Hematopoietic multipotent progenitor cell treated with erythropoietin and hydrocortisone succinate and interleukin-3 and kit ligand, for 15 days (in vitro differentiated cells): ENCODE measurements around the gene STT3A.
"Not testable (repeated sequence)": the region's sequence is repeated elsewhere in the genome, so short reads cannot be mapped to it uniquely, and the experiment has no call there.

Source experiments
- DNase-seq: peaks from one replicate; pipeline ENCODE4 v3.0.0-alpha.2; 2015; ENCODE audit warnings: low spot score

The STT3A gene

GRCh38 chr11:125592305-125593113 lies at the start of gene STT3A:
TSS of gene STT3A (plus strand) at chr11:125592852. CDS start at chr11:125595916, 3,064 bp downstream.
- peak; percentile 100 for DNase-seq

DNA sequence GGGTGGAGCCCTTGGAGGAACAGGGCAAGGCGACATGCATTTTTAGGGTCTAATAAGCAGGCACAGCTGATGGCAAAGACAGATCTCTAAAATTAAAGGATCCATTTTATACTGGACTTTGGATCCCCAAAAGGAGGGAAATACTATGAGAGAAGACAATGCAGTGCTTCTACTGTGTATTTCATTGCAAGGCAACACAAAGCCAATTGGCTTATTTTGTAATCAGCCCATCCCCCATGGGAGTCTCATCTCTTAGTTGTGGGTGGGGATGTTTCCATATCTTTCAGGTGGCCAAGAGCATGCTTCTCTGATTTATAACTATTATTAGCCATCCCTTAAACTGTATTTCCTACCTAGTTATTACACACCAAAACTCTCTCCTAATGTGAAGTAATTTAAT lies 41.9 kb upstream of the STT3A start:
- DNase-seq: no peak

DNA sequence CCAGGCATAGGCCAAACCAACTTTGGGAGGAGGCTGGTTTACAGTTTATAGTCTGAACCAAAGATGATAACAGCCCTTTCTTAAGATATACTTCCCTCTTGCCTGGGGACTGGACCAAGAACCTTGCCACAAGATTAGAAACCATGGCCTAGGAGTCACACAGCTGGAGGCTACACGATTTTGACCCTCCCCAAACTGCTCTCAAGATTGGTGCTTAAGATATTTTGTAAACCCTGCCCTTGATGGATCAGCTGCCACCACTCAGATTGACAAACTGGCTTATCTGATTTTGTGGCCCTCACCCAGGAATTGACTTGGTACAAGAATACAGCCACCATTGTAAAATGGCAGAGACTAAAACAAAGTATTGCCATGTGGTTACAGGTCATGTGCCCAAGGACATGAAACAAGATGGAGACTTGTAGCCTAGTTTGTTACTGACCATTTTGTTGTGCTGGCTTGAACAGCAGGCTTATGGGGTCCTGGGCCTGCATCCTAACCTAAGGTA lies 40.8 kb upstream of the STT3A start:
- DNase-seq: no peak

- no peak for DNase-seq
Measured at GRCh38 chr11:125552927-125553326, 39.7 kb upstream of the STT3A start.

- DNase-seq: no peak
Measured at GRCh38 chr11:125553357-125553756, 39.3 kb upstream of the STT3A start.

DNA sequence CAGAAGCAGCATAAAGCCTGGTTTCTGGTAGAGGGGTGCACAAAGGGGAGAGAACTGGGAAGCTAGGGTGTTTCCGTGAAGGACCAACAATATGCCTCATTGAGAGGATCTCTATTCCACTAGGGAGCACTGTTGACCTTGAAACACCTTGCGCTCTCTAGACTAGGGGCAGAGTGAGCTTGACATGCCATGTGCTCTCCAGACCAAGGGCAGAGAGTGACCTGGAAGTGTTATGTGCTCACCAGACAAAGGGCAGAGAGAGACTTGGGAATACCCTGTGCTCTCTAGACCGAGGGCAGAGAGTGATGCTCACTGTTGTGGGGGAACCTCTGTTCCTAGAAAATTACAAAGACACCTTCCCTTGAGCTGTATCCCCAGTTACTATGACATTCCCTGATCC lies 38.6 kb upstream of the STT3A start:
- no peak for DNase-seq

- DNase-seq: no peak
Measured at GRCh38 chr11:125559888-125560287, 32.8 kb upstream of the STT3A start.

DNA sequence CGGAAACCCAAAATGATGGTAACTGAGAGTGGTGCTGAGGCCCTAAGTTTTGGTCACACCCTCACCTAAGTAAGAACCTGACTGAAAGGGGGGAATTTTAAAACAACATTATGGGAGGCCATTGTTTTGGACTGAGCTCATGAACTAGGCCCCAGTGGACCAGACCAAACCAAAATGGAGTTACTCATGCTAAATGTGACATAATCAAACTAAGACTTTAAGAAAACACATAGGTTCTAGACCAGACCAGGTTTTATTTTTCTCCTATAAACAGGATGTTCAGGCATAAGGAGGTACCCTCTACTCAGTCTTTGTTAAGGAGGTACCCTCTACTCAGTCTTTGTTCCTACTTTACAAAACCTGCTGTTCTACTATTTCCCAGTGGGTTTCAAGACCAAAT lies 30.7 kb upstream of the STT3A start:
- DNase-seq: no peak

DNA sequence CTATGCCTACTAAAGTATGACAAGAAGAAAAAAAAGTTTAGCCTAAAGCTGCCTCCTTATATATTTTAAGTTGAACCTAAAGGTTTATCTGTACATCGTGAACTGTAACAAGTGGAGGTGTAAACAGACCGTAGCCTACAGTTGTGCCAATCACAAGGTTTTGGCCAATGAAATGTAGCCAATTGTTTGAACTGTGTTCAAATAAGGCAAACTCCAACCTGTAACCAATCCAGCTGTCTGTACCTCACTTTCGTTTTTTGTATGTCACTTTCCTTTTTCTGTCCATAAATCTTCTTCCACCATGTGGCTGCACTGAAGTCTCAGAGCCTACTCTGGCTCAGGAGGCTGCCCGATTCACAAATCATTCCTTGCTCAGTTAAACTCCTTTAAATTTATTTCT lies 30.2 kb upstream of the STT3A start:
- no peak for DNase-seq

DNA sequence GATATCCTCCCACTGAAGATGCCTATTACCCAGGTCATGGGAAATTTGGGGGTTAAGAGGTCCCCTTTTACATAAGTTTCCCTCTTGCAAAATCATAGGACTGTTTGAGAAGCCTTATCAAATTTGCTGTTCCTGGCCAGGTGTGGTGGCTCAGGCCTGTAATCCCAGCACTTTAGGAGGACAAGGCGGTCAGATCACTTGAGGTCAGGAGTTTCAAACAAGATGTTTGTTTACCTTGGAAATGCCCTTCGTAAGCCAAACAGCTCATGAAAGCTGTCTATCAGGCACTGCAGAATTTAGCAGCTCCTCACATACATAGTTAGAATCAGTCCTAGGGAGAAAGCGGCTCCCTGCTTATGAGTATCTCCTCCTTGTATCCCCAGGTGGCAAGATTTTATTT lies 28.3 kb upstream of the STT3A start:
- DNase-seq: no peak

DNA sequence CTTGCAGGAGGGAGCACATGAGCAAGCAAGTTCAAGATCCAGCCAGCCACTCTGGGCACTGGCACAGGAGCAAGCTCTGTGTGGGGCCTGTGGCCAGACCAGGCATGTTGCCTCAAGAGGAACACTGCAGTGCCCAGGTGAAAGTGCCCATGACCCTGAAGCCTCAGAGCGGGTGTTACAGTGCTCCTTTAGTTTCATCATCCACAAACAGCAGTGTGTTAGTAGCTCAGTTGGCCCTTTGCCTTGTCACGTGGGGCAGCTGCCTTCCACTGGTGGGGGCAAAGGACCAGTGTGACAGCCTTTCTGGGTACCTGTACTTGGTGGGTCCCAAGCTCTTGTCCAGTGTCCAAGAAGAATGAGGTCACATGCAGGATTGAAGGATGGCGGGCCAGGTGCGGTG lies 26.4 kb upstream of the STT3A start:
- no peak for DNase-seq

GRCh38 chr11:125568970-125569914 lies 23.4 kb upstream of the STT3A start, which contains the start of gene EI24:
TSS of gene EI24 (plus strand) at chr11:125569477. CDS start at chr11:125572528, 3,051 bp downstream.
- peak; percentile 86 for DNase-seq

GRCh38 chr11:125569915-125570621 lies 22.6 kb upstream of the STT3A start:
- DNase-seq: no peak

DNA sequence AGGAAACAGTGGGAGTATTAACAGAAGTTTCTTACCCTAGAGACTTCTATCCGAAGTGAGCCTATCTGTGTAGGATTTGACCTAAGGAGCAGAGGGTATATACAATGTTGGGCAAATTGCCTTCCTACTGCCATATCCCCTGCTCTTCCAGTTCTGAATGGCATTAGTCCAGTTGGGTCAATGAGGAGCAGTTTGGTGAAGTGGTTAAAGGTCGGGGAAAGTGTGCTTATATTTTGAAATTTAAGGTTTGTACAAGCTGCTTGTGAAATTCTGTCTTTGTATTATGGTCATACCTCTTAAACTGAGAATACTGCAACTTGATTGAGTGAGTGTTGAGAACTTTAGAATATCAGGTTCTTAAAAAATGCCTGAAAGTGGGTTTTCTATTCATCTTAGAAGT lies 21.7 kb upstream of the STT3A start:
- no peak for DNase-seq

DNA sequence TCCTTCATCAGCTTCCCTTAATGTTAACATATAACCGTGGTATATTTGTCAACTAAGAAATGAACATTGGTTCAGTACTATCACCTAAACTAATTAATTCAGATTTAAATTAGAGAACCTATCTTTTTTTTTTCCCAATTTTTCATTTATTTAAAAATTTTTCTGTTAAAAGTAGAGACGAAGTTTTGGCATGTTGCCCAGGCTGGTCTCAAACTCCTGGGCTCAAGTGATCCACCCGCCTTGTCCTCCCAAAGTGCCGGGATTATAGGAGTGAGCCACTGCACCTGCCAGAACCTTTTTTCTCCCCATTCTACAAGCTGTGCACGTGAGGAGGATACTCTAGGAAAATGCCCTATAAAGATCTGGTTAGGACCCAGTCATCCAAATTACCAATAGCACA lies 19.7 kb upstream of the STT3A start:
- no peak for DNase-seq

DNA sequence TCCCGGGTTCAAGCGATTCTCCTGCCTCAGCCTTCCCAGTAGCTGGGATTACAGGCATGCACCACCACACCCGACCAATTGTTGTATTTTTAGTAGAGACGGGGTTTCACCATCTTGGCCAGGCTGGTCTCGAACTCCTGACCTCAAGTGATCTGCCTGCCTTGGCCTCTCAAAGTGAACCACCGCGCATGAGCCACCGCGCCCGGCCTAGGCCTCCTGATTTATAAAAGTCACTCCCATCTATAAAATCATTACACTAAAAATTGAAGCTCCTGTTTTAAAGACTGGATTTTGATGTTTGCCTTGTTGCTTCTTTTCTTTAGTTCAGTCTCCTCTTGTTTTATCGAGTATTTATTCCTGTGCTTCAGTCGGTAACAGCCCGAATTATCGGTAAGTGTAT lies 15.5 kb upstream of the STT3A start:
- not testable (repeated sequence) for DNase-seq

DNA sequence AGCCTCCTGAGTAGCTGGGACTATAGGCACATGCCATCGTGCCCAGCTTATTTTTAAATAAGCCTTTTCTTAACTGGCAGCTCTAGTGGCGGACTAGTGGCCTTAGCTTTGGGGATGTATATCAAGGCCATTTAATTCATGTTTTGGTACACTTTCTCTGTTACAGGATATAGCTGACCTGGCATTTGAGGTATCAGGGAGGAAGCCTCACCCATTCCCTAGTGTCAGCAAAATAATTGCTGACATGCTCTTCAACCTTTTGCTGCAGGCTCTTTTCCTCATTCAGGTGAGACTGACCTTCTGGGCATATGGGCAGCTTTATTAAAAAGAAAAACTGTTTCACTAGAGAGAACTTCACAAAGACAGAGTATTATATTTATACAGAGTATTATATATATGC lies 13.9 kb upstream of the STT3A start:
- no peak for DNase-seq

DNA sequence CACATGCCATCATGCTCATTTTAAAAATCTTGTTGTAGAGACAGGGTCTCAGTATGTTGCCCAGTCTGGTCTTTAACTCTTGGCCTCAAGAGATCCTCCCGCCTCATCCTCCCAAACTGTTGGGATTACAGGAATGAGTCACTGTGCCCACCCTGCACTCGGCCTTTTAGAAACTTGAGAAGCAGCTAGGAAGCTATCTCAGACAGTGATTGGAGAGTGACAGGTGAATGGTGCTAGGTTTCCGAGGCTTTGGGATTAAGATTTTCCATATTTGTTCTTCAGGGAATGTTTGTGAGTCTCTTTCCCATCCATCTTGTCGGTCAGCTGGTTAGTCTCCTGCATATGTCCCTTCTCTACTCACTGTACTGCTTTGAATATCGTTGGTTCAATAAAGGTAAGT lies 12.8 kb upstream of the STT3A start:
- no peak for DNase-seq

GRCh38 chr11:125583496-125583895 lies 9.2 kb upstream of the STT3A start:
- no peak for DNase-seq

DNA sequence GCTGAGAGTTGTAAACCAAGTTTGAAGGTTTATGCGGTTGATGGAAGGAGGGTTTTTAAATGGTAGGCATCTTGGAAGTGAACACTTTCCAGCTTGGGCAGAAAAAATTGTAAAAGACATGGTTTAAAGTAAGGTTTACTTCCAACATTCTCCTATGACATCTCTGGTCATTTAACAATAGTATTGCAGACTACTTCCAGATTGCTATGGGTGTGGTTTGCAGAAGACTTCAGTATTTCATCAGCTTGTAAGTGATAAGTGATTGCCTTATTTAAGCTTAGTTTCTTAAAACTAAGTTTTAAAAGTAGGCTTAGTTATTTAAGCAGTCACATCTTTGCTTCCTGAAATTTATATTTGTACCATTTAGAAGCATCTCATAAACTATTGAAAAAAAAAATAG lies 7.2 kb upstream of the STT3A start:
- DNase-seq: no peak

DNA sequence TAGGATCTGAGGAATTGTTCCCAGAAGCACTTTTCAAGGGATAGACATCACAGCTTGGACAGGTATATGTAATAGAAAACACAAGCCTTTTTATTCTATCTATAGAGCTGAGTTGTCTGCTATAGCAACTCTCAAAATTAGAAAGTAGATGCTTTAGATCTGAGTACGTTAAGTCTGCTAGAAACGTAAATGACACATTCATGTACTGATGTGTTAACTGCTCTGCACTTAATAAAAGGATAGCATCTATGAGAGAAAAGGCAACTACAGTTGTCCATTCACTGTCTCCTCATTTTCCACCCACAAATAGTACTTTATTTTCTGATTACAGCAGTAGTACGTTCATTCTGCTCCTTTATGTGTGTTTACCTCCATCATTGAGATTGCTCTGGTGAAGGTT lies 6.0 kb upstream of the STT3A start:
- no peak for DNase-seq

- no peak for DNase-seq
Measured at GRCh38 chr11:125587480-125587879, 5.2 kb upstream of the STT3A start.
